Small intestine (tissue), 16 donors: ENCODE measurements around the gene PRAMEF15. TPM values are rescaled to one million over a fixed set of nuclear protein-coding genes. Genes with fewer than 3 reads are reported as not detected.
"Not testable (repeated sequence)": the region's sequence is repeated elsewhere in the genome, so short reads cannot be mapped to it uniquely, and the experiment has no call there.

ENCODE experiments used
- DNase-seq, 2 donors: peaks; one replicate each; pipeline versions ENCODE4 v3.0.0 to v3.0.0-alpha.2; 2013
- FAIRE-seq: peaks from 2 replicates; lab custom pipeline; 2012; peaks lifted over from hg19 to GRCh38; lab: Jason Lieb, UNC
- H3K27ac ChIP-seq, 3 donors: one replicate each; pipeline ENCODE4 v1.5.1; 2013; ENCODE audit warnings: low read length in 2 of 3, mild to moderate bottlenecking in 2 of 3, control low read depth in 1 of 3, inconsistent platforms in 1 of 3, low read depth in 1 of 3, moderate library complexity in 1 of 3
- H3K27me3 ChIP-seq, 3 donors: one replicate each; pipeline ENCODE4 v1.6.1; 2013; ENCODE audit warnings: low read length in 3 of 3, inconsistent platforms in 1 of 3; ENCODE audit not compliant: control insufficient read depth in 3 of 3, insufficient read depth in 3 of 3
- H3K36me3 ChIP-seq, 3 donors: one replicate each; pipeline ENCODE4 v1.6.1; 2013; ENCODE audit warnings: low read length in 3 of 3, inconsistent platforms in 1 of 3, low read depth in 1 of 3, mild to moderate bottlenecking in 1 of 3, moderate library complexity in 1 of 3; ENCODE audit not compliant: control insufficient read depth in 3 of 3, insufficient read depth in 2 of 3
- H3K4me1 ChIP-seq, 3 donors: one replicate each; pipeline ENCODE4 v1.6.1; 2013; ENCODE audit warnings: low read length in 2 of 3, inconsistent platforms in 1 of 3, low read depth in 1 of 3, mild to moderate bottlenecking in 1 of 3, moderate library complexity in 1 of 3; ENCODE audit not compliant: control insufficient read depth in 3 of 3, insufficient read depth in 2 of 3
- H3K4me3 ChIP-seq, 3 donors: one replicate each; pipeline ENCODE4 v1.5.1; 2013; ENCODE audit warnings: low read length in 3 of 3, control low read depth in 1 of 3, inconsistent platforms in 1 of 3, low read depth in 1 of 3, mild to moderate bottlenecking in 1 of 3, moderate library complexity in 1 of 3
- H3K9me3 ChIP-seq, 2 donors: one replicate each; pipeline ENCODE4 v1.6.1; 2013; ENCODE audit warnings: low read depth in 1 of 2, low read length in 1 of 2; ENCODE audit not compliant: control insufficient read depth in 2 of 2, insufficient read depth in 1 of 2
- WGBS, 3 donors: extraction: QIAGEN DNeasy Blood & Tissue Kit; methylation state at CpG; one replicate each; pipeline ENCODE4 v1.1.7; 2013; 5-methylcytosine and 5-hydroxymethylcytosine counted together
- long read RNA-seq, 10 donors: transcript quantifications; one replicate each; lab custom pipeline, GENCODE V29; 2026
- polyA plus RNA-seq, 4 donors: library from polyadenylated mRNA; stranded (reverse) in 3 of 4; unstranded in 1 of 4; fragments of 200-250 nt in 3 of 4; fragments of 120-200 nt in 1 of 4; gene quantifications; one replicate each; pipeline versions ENCODE4 v1.2.1 to v1.2.3, GENCODE V29; 2013
- donor health status: healthy with polysubstance abuse.
- donor health status: control.
- donor health status: control.
- donor health status: Bipolar disorder and iron deficiency.
- donor health status: healthy.

The PRAMEF15 gene
- not detected for polyA plus RNA-seq
- long read RNA-seq, donor 1, result 0 reads
- long read RNA-seq, donor 2, result 0 reads
- long read RNA-seq, donor 3, result 0 reads
- long read RNA-seq, donor 4, result 0 reads
- long read RNA-seq, donor 5, result 0 reads
- long read RNA-seq, donor 6, result 0 reads
- long read RNA-seq, donor 7, result 0 reads
- long read RNA-seq, donor 8, result 0 reads
- long read RNA-seq, donor 9, result 0 reads
- long read RNA-seq, donor 10, result 0 reads

GRCh38 chr1:13315281-13315680 is at the start of gene PRAMEF15:
TSS of gene PRAMEF15 (plus strand) at chr1:13315581. CDS start at chr1:13318408, 2,827 bp downstream.
- H3K27ac ChIP-seq, H3K4me3 ChIP-seq, FAIRE-seq, H3K36me3 ChIP-seq, H3K4me1 ChIP-seq, DNase-seq, H3K9me3 ChIP-seq, H3K27me3 ChIP-seq: not testable (repeated sequence)
- WGBS, 3 donors, result 44 to 54% (median 47%) methylated on average over 3 of the region's 4 CpGs

- FAIRE-seq, H3K4me1 ChIP-seq, DNase-seq, H3K27me3 ChIP-seq, H3K4me3 ChIP-seq, H3K36me3 ChIP-seq, H3K27ac ChIP-seq, H3K9me3 ChIP-seq: not testable (repeated sequence)
- WGBS, 3 donors, result 30 to 60% (median 31%) methylated on average over 4 to 5 of the region's 6 CpGs
Observed at GRCh38 chr1:13277016-13277415, 38.4 kb upstream of the PRAMEF15 start.

- H3K27ac ChIP-seq, DNase-seq, H3K9me3 ChIP-seq, H3K4me3 ChIP-seq, H3K4me1 ChIP-seq, H3K27me3 ChIP-seq, H3K36me3 ChIP-seq: not testable (repeated sequence)
- peak; percentile 19 for FAIRE-seq
- 60 to 80% (median 65%) methylated on average over 3 of the region's 3 CpGs for WGBS, 3 donors
Observed at GRCh38 chr1:13279617-13280016, 35.8 kb upstream of the PRAMEF15 start.

- H3K4me1 ChIP-seq, H3K36me3 ChIP-seq, DNase-seq, H3K9me3 ChIP-seq, H3K27me3 ChIP-seq, H3K27ac ChIP-seq, H3K4me3 ChIP-seq, FAIRE-seq: not testable (repeated sequence)
- no CpG with 5 or more reads among the region's 1 CpG for WGBS, 3 donors
Observed at GRCh38 chr1:13285037-13285436, 30.3 kb upstream of the PRAMEF15 start, which contains the start of gene PRAMEF8. TSS of gene PRAMEF8 (minus strand) at chr1:13285137. CDS start at chr1:13284091, 1,046 bp downstream.

- H3K36me3 ChIP-seq, H3K9me3 ChIP-seq, H3K4me3 ChIP-seq, DNase-seq, FAIRE-seq, H3K4me1 ChIP-seq, H3K27me3 ChIP-seq, H3K27ac ChIP-seq: not testable (repeated sequence)
- WGBS, 3 donors, result 57 to 73% (median 72%) methylated on average over 1 to 2 of the region's 3 CpGs
Observed at GRCh38 chr1:13289030-13289429, 26.4 kb upstream of the PRAMEF15 start.

- 90 to 100% (median 95%) methylated on average over 1 to 2 of the region's 5 CpGs for WGBS, 3 donors
- H3K4me3 ChIP-seq, H3K9me3 ChIP-seq, FAIRE-seq, H3K27me3 ChIP-seq, H3K36me3 ChIP-seq, DNase-seq, H3K27ac ChIP-seq, H3K4me1 ChIP-seq: not testable (repeated sequence)
Observed at GRCh38 chr1:13297216-13297931, 18.0 kb upstream of the PRAMEF15 start.

- H3K4me1 ChIP-seq, H3K4me3 ChIP-seq, FAIRE-seq, H3K9me3 ChIP-seq, H3K27me3 ChIP-seq, H3K36me3 ChIP-seq, DNase-seq, H3K27ac ChIP-seq: not testable (repeated sequence)
- 92 to 100% (median 98%) methylated on average over 3 to 12 of the region's 27 CpGs for WGBS, 3 donors
Observed at GRCh38 chr1:13298699-13299098, 16.7 kb upstream of the PRAMEF15 start.

GRCh38 chr1:13302197-13302596 is 13.2 kb upstream of the PRAMEF15 start:
- DNase-seq, H3K27me3 ChIP-seq, H3K9me3 ChIP-seq, FAIRE-seq, H3K4me1 ChIP-seq, H3K36me3 ChIP-seq, H3K4me3 ChIP-seq, H3K27ac ChIP-seq: not testable (repeated sequence)
